ENCODE data around the gene FRS2.
"Not testable (repeated sequence)": the region's sequence is repeated elsewhere in the genome, so short reads cannot be mapped to it uniquely, and the experiment has no call there.

FRS2 gene

GRCh38 chr12:69598174-69598753, 128.1 kb downstream of the FRS2 start:
- DNase-seq (ENCODE audit: low read depth) = no peak
- no peak overlapping the region for H3K4me3 ChIP-seq (ENCODE audit: low read length)
- no peak for TF ChIP-seq CTCF (IDR thresholded peaks at IDR 0.05; ENCODE audit: insufficient read depth, low read depth, low read length, missing control alignments)

DNA sequence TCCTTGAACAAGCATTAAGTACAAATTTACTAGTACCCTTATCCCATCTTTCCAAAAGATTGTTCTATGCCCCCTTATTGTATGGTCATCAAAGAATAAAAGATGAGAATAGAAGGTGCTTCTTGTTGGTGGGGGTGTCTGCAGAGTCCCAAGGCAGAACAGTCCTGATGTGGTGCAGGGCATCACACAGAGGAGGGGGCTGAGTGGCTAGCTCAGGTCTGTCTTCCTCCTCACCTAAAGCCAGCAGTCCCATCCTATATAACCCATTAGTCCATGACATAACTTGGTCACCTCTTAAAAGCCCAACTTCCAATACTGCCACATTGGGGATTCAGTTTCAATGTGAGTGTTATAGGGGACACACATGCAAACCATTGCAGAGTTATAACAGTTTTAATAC, 130.6 kb downstream of the FRS2 start:
- H3K4me3 ChIP-seq (ENCODE audit: low read length) = no peak overlapping the region
- DNase-seq (ENCODE audit: low read depth) = no peak
- no peak for TF ChIP-seq CTCF (IDR thresholded peaks at IDR 0.05; ENCODE audit: insufficient read depth, low read depth, low read length, missing control alignments)

DNA sequence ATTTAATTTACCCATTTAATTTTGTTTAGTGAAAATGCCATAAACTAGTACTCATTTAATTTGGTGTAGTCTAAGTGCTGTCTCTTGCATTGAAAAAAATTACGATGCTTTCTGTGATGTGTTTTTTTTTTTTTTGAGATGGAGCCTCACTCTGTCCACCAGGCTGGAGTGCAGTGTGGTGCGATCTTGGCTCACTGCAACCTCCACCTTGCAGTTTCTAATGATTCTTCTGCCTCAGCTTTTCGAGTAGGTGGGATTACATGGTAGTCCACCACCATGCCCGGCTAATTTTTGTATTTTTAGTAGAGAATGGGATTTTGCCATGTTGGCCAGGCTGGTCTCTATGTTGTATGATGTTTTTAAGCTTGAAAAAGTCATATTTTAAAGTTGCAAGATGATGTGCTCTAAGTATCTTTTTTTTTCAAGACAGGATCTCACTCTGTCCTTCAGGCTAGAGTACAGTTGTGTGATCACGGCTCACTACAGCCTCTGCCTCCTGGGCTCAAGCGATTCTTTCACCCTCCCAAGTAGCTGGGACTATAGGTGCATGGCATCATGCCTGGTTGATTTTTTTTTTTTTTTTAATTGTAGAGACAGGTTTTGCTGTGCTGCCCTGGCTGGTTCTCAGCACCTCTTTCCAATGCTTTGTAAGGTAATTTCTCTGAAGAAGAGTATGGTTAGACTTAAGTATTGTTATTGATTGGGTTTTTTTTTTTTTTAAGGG, 131.9 kb downstream of the FRS2 start:
- DNase-seq (ENCODE audit: low read depth) = no peak
- H3K4me3 ChIP-seq (ENCODE audit: low read length) = no peak overlapping the region
- no peak for TF ChIP-seq CTCF (IDR thresholded peaks at IDR 0.05; ENCODE audit: insufficient read depth, low read depth, low read length, missing control alignments)

- no peak overlapping the region for H3K4me3 ChIP-seq (ENCODE audit: low read length)
- no peak for DNase-seq (ENCODE audit: low read depth)
- no peak for TF ChIP-seq CTCF (IDR thresholded peaks at IDR 0.05; ENCODE audit: insufficient read depth, low read depth, low read length, missing control alignments)
Measured at GRCh38 chr12:69602954-69603353, 132.8 kb downstream of the FRS2 start.

- DNase-seq (ENCODE audit: low read depth); H3K4me3 ChIP-seq (ENCODE audit: low read length): not testable (repeated sequence)
Measured at GRCh38 chr12:69603556-69603955, 133.4 kb downstream of the FRS2 start.

GRCh38 chr12:69604275-69604674, 134.1 kb downstream of the FRS2 start:
- H3K4me3 ChIP-seq (ENCODE audit: low read length); DNase-seq (ENCODE audit: low read depth): not testable (repeated sequence)

GRCh38 chr12:69608114-69608513, 137.9 kb downstream of the FRS2 start:
- no peak for TF ChIP-seq CTCF (IDR thresholded peaks at IDR 0.05; ENCODE audit: insufficient read depth, low read depth, low read length, missing control alignments)
- DNase-seq (ENCODE audit: low read depth) = no peak
- H3K4me3 ChIP-seq (ENCODE audit: low read length) = no peak overlapping the region

DNA sequence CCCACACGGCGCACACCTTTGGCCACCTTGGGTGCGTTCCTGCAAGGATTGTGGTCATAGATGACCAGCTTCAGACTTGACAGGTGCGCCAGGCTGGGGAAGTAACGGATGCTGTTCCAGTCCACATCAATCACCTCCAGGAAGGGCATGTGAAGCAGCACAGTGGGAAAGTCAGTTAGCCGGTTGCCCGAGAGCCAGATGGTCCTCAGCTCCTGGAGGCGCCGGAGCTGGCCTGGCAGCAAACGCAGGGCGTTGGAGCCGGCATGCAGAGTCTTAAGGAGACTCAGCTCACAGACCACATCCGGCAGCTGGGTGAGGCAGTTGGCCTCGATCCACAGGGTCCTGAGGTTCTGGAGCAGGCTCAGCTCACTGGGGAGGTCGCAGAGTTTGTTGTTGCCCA, 139.9 kb downstream of the FRS2 start:
- H3K4me3 ChIP-seq (ENCODE audit: low read length) = no peak overlapping the region
- TF ChIP-seq CTCF (IDR thresholded peaks at IDR 0.05; ENCODE audit: insufficient read depth, low read depth, low read length, missing control alignments) = no peak
- no peak for DNase-seq (ENCODE audit: low read depth)
